Measurements from ENCODE around the gene RCOR1.
"Not testable (repeated sequence)": the region's sequence is repeated elsewhere in the genome, so short reads cannot be mapped to it uniquely, and the experiment has no call there.

Gene RCOR1

DNA sequence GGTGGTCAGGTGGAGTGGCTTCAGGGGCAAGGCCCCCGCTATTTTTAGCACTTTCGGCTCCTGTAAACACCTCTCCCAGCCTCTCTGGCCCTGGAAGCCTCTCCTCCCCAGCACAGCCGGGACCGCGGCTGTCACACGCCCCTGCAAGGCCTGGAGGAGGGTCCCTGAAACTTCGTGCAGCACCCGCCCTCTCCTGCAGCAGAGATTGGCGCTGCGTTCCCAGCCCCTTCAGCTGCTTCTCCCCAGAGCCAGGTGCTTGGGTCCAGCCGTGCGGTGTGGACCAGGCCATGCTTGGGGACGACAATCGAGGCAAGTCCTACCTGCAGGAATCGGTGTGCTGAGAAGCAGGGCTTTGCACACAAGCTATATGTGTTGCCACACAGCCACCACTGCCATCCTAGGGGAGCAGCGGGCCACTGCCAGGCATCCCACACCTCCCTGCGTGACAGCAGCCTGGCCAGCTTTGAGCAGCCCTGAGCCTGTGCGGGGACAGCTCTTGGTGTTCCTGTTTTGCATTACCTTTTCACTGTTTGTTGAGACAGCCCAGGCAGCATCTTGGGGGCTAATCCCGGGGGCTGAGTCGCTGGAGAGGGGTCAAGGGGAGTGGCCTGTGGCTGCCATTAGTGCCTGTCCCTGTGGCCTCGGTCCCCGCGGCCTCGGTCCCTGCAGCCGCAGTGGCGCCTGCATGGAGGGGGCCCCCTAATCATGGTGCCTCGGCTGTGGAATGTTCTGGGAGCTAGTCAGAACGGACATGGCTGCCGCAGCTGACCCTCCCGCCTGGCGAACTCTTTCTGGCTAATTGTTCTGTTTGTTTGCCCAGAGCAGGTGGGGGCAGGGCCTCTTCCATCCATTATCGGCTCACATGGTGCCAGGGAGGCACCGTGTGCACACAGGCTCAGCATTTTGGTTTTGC, 157.2 kb downstream of the RCOR1 start:
- DNase-seq (ENCODE audit: low read depth in 3 of 3), result no peak

- DNase-seq (ENCODE audit: low read depth in 3 of 3), result no peak
Observed at GRCh38 chr14:102750376-102750775, 157.9 kb downstream of the RCOR1 start.

DNA sequence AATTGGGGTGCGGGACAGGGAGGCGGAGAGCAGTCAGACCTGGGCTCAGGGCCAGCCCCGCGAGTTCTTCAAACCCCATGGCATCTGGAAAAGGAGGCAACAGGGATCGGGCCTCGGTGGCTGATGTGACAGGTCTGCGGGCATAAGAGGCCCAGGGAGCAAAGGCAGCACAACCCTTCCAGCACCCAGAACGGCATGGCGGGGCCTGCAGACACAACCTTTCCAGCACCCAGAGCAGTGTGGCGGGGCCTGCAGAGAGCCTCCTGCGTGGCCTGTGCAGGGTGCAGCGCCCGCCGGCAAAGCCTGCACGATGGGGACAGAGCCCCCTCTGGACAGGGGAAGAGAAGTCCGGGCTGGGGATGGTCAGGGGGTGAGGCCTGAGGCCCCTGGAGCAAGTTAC, 158.6 kb downstream of the RCOR1 start:
- DNase-seq (ENCODE audit: low read depth in 3 of 3), result no peak

DNA sequence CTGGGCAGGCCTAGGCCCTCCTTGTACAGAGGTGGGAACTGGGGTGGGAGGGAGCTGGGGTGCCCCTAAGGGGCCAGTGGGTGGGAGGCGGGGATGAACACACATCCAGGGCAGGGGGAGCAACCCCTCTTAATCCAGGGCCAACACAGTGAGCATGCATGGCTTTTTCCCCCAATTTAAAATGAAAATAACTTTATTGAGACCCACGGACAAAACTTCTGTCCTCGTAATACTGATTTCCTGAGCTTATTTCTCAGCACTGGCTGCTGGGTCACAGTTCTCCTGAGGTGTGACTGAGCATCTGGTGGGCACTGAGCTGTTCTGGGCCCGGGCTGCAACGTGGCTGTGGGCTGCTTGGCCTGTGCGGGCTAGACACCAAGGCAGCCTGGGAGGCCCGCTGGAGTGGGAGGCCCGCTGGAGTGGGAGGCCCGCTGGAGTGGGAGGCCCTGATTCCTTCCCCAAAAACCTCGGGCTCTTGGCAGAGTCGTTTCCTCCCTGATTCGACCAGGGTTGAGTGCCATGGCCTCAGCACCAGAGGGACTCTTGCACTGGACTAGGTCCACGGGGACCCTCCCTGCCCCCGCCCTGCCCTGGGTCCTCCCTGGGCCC, 159.9 kb downstream of the RCOR1 start:
- DNase-seq (ENCODE audit: low read depth in 3 of 3), result no peak

GRCh38 chr14:102754370-102755262, 162.2 kb downstream of the RCOR1 start:
- DNase-seq (ENCODE audit: low read depth in 3 of 3), result no peak

GRCh38 chr14:102757646-102758045, 165.2 kb downstream of the RCOR1 start:
- DNase-seq (ENCODE audit: low read depth in 3 of 3), result no peak

DNA sequence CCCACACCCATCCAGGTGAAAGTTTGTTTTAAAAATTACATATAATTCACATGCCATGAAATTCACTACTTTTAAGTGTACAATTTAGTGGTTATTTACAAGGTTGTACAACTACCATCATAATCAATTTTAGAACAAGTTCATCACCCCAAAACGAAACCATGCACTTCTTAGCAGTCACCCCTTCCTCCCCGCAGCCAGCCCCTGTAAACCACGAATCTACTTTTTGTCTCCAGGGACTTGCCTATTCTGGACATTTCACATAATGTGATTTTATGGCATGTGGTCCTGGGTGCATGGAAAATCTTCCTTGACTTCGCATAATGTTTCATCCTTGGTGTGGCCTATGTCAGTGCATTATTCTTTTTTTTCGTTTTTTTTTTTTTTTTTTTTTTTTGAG, 165.6 kb downstream of the RCOR1 start:
- no peak for DNase-seq (ENCODE audit: low read depth in 3 of 3)

GRCh38 chr14:102759456-102760187, 167.2 kb downstream of the RCOR1 start:
- DNase-seq (ENCODE audit: low read depth in 3 of 3), result no peak

DNA sequence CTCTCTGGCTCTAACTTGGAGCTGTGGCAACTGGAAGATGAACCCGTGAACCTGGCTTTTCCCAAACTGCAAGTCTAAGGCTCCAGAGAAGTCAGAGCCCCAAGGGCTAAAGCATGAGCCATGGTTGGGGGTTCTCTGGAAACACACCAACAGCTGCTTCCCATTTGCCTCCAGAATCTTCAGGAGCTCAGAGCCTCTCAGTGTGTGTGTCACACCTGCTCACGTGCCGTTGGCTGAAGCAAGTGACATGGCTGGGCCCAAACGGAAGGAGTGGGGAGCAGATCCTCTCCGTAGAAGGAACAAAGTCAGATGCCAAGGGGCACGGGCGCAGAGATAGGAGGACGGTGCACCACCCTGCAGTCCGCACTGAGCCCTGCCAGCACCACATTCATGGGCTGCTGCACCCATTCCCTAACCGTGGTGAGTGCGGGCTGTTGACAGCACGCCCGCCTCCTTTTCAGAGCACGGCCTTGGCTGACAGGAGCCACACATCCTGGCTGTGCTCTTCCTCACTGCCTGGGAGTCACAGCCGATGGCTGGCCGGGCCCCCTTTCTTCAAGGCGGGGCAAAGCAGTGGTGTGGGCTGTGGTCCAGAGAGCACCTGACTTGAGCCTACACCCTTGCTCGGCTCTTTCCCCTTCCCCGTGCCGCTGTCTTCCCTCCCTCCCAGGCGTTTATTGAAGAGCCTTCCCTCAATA, 168.2 kb downstream of the RCOR1 start:
- no peak for DNase-seq (ENCODE audit: low read depth in 3 of 3)

- DNase-seq (ENCODE audit: low read depth in 3 of 3), result no peak
Observed at GRCh38 chr14:102761206-102761605, 168.8 kb downstream of the RCOR1 start.

GRCh38 chr14:102764220-102764671, 171.8 kb downstream of the RCOR1 start:
- DNase-seq (ENCODE audit: low read depth in 3 of 3), result no peak

- not testable (repeated sequence) for DNase-seq (ENCODE audit: low read depth in 3 of 3)
Observed at GRCh38 chr14:102765770-102766169, 173.3 kb downstream of the RCOR1 start.

DNA sequence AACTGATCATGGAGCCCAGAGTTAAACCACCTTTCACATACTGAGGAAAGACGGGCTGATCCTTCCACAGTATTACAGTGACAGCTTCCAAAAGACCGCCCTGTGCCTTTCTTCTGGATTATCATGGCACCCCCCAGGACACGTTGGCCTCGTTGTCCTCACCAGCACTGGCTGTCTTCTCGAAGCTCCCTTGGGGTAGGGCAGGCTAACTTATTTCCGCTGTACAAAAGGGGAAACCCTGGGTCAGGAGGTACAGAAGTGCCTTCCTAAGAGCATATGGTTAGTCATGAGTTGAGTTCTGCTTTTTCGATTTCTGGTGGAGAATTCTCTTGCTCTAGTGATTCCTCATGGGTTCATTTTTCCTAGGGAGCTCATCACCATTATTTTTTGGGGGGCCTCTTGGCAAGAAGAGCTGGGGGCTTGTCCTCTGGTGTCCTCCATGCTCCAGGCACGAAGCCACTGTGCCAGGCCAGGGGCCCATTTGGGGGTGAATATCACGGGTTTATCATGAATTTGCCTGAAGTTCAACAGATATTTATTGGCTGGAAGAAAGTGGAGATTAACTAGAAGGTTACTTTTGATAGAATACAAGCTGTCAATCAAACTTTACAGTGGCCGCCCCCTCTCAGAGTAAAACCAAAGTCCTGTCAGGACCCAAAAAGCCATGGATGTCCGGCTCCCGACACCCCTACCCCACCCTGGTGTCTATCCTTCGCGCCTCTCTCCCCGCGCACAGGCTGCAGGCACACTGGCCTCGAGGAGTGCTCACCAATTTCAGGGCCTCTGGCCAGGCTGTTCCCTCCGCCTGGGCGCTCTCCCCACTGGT, 176.0 kb downstream of the RCOR1 start:
- no peak for DNase-seq (ENCODE audit: low read depth in 3 of 3)

DNA sequence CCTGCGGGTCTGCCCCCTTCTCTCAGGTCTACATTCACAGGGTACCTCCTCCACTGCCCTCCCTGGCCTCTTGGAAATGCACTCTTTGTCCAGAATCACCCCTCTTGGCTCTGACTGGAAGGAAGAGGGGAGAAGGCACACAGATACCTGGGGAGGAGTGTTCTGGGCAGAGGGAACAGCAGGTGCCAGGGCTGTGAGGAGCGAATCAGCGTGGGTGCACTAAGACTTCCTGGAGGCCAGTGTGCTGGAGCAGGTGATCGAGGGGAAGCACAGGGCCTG, 176.5 kb downstream of the RCOR1 start:
- DNase-seq (ENCODE audit: low read depth in 3 of 3), result no peak

GRCh38 chr14:102770147-102771123, 178.0 kb downstream of the RCOR1 start:
- DNase-seq (ENCODE audit: low read depth in 3 of 3), result no peak

DNA sequence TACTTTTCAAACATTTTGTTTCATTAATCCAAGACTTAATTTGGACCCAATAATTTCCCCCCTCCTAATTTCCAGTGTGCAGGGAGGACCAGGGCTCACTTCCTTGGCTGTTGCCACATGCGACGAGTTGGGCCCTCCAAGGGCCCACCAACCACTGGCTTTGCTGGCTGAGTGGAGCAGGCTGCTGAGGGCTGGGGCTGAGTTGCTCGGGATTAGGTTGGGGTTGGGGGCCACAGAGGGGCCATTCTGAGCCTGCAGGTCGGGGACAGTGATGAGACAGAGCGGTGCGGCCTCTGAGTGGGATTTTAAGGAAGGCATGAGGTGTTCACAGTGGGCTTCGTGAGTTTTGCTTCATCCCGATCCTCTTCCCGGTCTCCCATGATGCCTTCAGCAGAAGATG, 178.7 kb downstream of the RCOR1 start:
- DNase-seq (ENCODE audit: low read depth in 3 of 3), result no peak

GRCh38 chr14:102772781-102773570, 180.5 kb downstream of the RCOR1 start:
- DNase-seq (ENCODE audit: low read depth in 3 of 3), result no peak

Measured in stimulated activated CD4-positive, alpha-beta T cell treated with anti-CD3 and anti-CD28 coated beads, TNF-alpha, amount 100 ng/mL, for 24 hours (primary cell).